GM12878 (cell line): ENCODE results near the gene AGAP3. TPM values are rescaled to one million over a fixed set of nuclear protein-coding genes. Genes with fewer than 3 reads are reported as not detected.

ENCODE experiments used
- BMI1 ChIP-seq: fragments of 450-650 bp; IDR thresholded peaks from 2 replicates; pipeline ENCODE4 v1.6.1; 2016; ENCODE audit warnings: mild to moderate bottlenecking, moderate library complexity, borderline replicate concordance
- CREB1 ChIP-seq: IDR thresholded peaks from 2 replicates; pipeline ENCODE4 v1.6.1; 2012; ENCODE audit warnings: low read depth, mild to moderate bottlenecking, inconsistent platforms
- GATAD2B ChIP-seq: fragments of 450-650 bp; conservative IDR thresholded peaks from 2 replicates; pipeline ENCODE4 v1.6.1; 2017; ENCODE audit warnings: low read depth, mild to moderate bottlenecking, moderate library complexity
- HDGF ChIP-seq: fragments of 450-650 bp; IDR thresholded peaks from 2 replicates; pipeline ENCODE4 v1.6.1; 2016; ENCODE audit warnings: antibody characterized with exemption
- HSF1 ChIP-seq: fragments of 150-350 bp; IDR thresholded peaks from 2 replicates; pipeline ENCODE4 v1.6.1; 2014; ENCODE audit warnings: mild to moderate bottlenecking, low read depth, low read length
- IKZF2 ChIP-seq, 2 experiments: fragments of 450-650 bp; IDR thresholded peaks; 2 replicates each; pipeline ENCODE4 v1.6.1; 2017; ENCODE audit warnings: mild to moderate bottlenecking in 2 of 2, moderate library complexity in 2 of 2
- IRF4 ChIP-seq: IDR thresholded peaks from 2 replicates; pipeline ENCODE4 v1.6.1; 2011; ENCODE audit warnings: low read depth, low read length
- MLLT1 ChIP-seq: fragments of 450-650 bp; IDR thresholded peaks from 2 replicates; pipeline ENCODE4 v1.6.1; 2016; ENCODE audit warnings: mild to moderate bottlenecking
- MXI1 ChIP-seq: fragments of 150-350 bp; IDR thresholded peaks from 2 replicates; pipeline ENCODE4 v1.6.1; 2011; ENCODE audit warnings: low read depth, mild to moderate bottlenecking, inconsistent platforms, low read length, improper control_type of control experiment
- NFXL1 ChIP-seq: fragments of 450-650 bp; IDR thresholded peaks from 2 replicates; pipeline ENCODE4 v1.6.1; 2017; ENCODE audit warnings: antibody characterized with exemption, mild to moderate bottlenecking, borderline replicate concordance
- NR2C2 ChIP-seq: IDR thresholded peaks from 2 replicates; pipeline ENCODE4 v1.6.1; 2011; ENCODE audit warnings: borderline replicate concordance, low read depth; ENCODE audit not compliant: control insufficient read depth, insufficient read length
- RB1 ChIP-seq: fragments of 450-650 bp; formaldehyde crosslinking; IDR thresholded peaks from 2 replicates; pipeline ENCODE4 v1.6.1; 2017; ENCODE audit warnings: mild to moderate bottlenecking, borderline replicate concordance
- RCOR1 ChIP-seq: conservative IDR thresholded peaks from 2 replicates; pipeline ENCODE4 v1.6.1; 2012; ENCODE audit warnings: low read depth, low read length, improper control_type of control experiment
- SMAD5 ChIP-seq: IDR thresholded peaks from 2 replicates; pipeline ENCODE4 v1.6.1; 2016; ENCODE audit warnings: antibody characterized with exemption, low read depth
- SP1 ChIP-seq: IDR thresholded peaks from one replicate; pipeline ENCODE4 v1.6.1; 2011; ENCODE audit warnings: low read depth, low read length
- TCF7 ChIP-seq: IDR thresholded peaks from 2 replicates; pipeline ENCODE4 v1.6.1; 2014; ENCODE audit warnings: antibody characterized with exemption, borderline replicate concordance
- YBX1 ChIP-seq: fragments of 450-650 bp; IDR thresholded peaks from 2 replicates; pipeline ENCODE4 v1.6.1; 2016; ENCODE audit warnings: antibody characterized with exemption
- ZBTB4 ChIP-seq: fragments of 450-650 bp; formaldehyde crosslinking; IDR thresholded peaks from 2 replicates; pipeline ENCODE4 v1.4.0; 2022; ENCODE audit warnings: mild to moderate bottlenecking, moderate library complexity
- ZSCAN29 ChIP-seq: fragments of 450-650 bp; IDR thresholded peaks from 2 replicates; pipeline ENCODE4 v1.6.1; 2017; ENCODE audit warnings: mild to moderate bottlenecking, moderate library complexity
- polyA plus RNA-seq, 11 experiments: library from polyadenylated mRNA; depleted of rRNA in 4 of 11; unstranded in 6 of 11; stranded (reverse) in 5 of 11; fragments of >200 nt; fragmentation: Nextera tagmentation in 4 of 11; fragmentation: Illumina TruSeq in 1 of 11; extraction: Ambion mirVana in 4 of 11; extraction: Trizol in 1 of 11; gene quantifications; 1 replicate in 1 of 11; 2 replicates in 10 of 11; pipeline versions ENCODE4 v1.2.1 to v1.2.3, GENCODE V29; 2011 to 2016; ENCODE audit warnings: inconsistent platforms in 2 of 11, missing spikeins in 2 of 11, low read depth in 1 of 11
- total RNA-seq, 4 experiments: library from RNA; depleted of rRNA in 3 of 4; stranded (reverse); fragments of >200 nt in 3 of 4; fragmentation: Illumina TruSeq in 1 of 4; extraction: Trizol in 1 of 4; gene quantifications; 2 replicates each; pipeline versions ENCODE4 v1.2.1 to v1.2.3, GENCODE V29; 2013 to 2021
- TF ChIP-seq, protein P1 (sequence below): fragments of 450-650 bp; IDR thresholded peaks from 2 replicates; pipeline ENCODE4 v1.6.1; 2017; ENCODE audit warnings: antibody characterized with exemption, mild to moderate bottlenecking, moderate library complexity
- TF ChIP-seq, protein P2 (sequence below): fragments of 450-650 bp; IDR thresholded peaks from 2 replicates; pipeline ENCODE4 v1.6.1; 2014; ENCODE audit warnings: mild to moderate bottlenecking

Gene AGAP3
- total and polyA plus RNA-seq, 10 of the 15 experiments (the other 5 are each of a cell fraction or from before 2014, with no cell fraction given) = 1.8 to 68.1 (median 15.7) TPM

DNA sequence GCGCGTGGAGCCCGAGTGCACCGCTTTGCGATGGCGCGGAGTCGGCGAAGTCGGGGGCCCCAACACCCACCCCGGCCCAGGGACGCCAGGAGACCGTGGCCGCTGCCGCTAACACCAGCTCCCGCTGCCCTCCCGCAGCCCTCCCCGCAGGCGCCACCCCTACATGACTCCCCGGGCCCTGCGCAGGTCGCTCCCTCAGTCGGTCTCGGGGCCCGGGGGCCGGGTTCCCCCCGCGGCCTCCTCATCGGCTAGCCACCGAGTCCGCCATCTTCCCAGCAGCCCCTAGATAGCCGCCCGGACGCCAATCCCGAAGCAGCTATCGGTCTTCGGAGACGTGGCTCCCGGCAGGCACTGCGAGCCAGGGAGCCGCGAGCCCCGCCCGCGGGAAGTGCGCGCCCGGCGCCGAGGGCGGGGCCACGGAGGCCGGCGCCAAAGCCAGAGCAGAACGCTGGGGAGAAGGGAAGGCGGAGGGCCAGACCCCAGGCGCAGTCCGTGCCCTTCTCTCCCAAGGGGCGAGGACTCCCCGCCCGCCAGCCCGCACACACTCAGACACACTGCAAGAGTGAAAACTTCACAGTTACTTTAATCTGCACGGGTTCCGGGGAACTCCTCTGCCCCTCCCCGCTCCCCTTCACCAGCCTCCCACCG, 5.6 kb upstream of the AGAP3 start, which contains the start of gene FASTK (continued):
- TF ChIP-seq MLLT1 (no peak), NFXL1 (no peak), HSF1 (no peak), BMI1 (no peak), TCF7 (no peak), RCOR1 (no peak), RB1 (peak; percentile 89; the same call in 1 of the 2 replicates), NR2C2 (no peak), SP1 (peak; percentile 30), CREB1 (no peak), HDGF (no peak), SMAD5 (peak; percentile 60; the same call in 1 of the 2 replicates), IKZF2 (IDR thresholded peaks at IDR 0.05) (no peak), YBX1 (no peak), IRF4 (no peak), ZBTB4 (CRISPR knock-in tag) (no peak), ZSCAN29 (no peak), GATAD2B (peak; percentile 56; the same call in 1 of the 2 replicates), MXI1 (peak; percentile 63)
- TF ChIP-seq, protein P1, sequence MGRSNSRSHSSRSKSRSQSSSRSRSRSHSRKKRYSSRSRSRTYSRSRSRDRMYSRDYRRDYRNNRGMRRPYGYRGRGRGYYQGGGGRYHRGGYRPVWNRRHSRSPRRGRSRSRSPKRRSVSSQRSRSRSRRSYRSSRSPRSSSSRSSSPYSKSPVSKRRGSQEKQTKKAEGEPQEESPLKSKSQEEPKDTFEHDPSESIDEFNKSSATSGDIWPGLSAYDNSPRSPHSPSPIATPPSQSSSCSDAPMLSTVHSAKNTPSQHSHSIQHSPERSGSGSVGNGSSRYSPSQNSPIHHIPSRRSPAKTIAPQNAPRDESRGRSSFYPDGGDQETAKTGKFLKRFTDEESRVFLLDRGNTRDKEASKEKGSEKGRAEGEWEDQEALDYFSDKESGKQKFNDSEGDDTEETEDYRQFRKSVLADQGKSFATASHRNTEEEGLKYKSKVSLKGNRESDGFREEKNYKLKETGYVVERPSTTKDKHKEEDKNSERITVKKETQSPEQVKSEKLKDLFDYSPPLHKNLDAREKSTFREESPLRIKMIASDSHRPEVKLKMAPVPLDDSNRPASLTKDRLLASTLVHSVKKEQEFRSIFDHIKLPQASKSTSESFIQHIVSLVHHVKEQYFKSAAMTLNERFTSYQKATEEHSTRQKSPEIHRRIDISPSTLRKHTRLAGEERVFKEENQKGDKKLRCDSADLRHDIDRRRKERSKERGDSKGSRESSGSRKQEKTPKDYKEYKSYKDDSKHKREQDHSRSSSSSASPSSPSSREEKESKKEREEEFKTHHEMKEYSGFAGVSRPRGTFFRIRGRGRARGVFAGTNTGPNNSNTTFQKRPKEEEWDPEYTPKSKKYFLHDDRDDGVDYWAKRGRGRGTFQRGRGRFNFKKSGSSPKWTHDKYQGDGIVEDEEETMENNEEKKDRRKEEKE = no peak
- TF ChIP-seq, protein P2, sequence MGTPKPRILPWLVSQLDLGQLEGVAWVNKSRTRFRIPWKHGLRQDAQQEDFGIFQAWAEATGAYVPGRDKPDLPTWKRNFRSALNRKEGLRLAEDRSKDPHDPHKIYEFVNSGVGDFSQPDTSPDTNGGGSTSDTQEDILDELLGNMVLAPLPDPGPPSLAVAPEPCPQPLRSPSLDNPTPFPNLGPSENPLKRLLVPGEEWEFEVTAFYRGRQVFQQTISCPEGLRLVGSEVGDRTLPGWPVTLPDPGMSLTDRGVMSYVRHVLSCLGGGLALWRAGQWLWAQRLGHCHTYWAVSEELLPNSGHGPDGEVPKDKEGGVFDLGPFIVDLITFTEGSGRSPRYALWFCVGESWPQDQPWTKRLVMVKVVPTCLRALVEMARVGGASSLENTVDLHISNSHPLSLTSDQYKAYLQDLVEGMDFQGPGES = no peak
